ENCODE results near the gene INO80C. TPM values are rescaled to one million over a fixed set of nuclear protein-coding genes. Genes with fewer than 3 reads are reported as not detected.

Gene INO80C
- total RNA-seq, 2 donors from 2014 or later: 22.7 to 26.9 TPM

Other genes with a start within 250 kb of the INO80C start
- gene ZSCAN30, start 207.7 kb downstream of the INO80C start, total RNA-seq: 10 to 100 TPM; 47.2 to 49.6 TPM
- gene ZNF24, start 153.5 kb downstream of the INO80C start, total RNA-seq: 10 to 100 TPM; 57.4 to 57.8 TPM
- gene ZNF396, start 120.6 kb downstream of the INO80C start, total RNA-seq: 1 to 10 TPM; 2.5 to 3.8 TPM
- 10 to 100 TPM; 43.6 to 45.6 TPM for gene GALNT1, start 83.8 kb upstream of the INO80C start, total RNA-seq